Trophoblast cell (in vitro differentiated cells and primary cell): ENCODE measurements around the gene NTM.

Experiments used
- DNase-seq, 2 donors: peaks; one replicate each; pipeline ENCODE4 v3.0.0-alpha.2; 2016
- H2AFZ ChIP-seq: 2 replicates; pipeline ENCODE4 v1.6.1; 2013; ENCODE audit warnings: low read length, moderate library complexity, mild to moderate bottlenecking; ENCODE audit not compliant: insufficient read depth, poor library complexity
- H2AK5ac ChIP-seq: 2 replicates; pipeline ENCODE4 v1.6.1; 2013; ENCODE audit warnings: mild to moderate bottlenecking, low read length
- H2BK120ac ChIP-seq: 2 replicates; pipeline ENCODE4 v1.6.1; 2013; ENCODE audit warnings: low read length, mild to moderate bottlenecking, moderate library complexity; ENCODE audit not compliant: insufficient read depth, poor library complexity
- H2BK12ac ChIP-seq: 2 replicates; pipeline ENCODE4 v1.6.1; 2013; ENCODE audit warnings: mild to moderate bottlenecking, low read length, moderate library complexity
- H2BK5ac ChIP-seq: 2 replicates; pipeline ENCODE4 v1.6.1; 2013; ENCODE audit warnings: low read length, low read depth, moderate library complexity, mild to moderate bottlenecking; ENCODE audit not compliant: poor library complexity
- H3K14ac ChIP-seq: 2 replicates; pipeline ENCODE4 v1.6.1; 2013; ENCODE audit warnings: mild to moderate bottlenecking, low read length
- H3K18ac ChIP-seq: 2 replicates; pipeline ENCODE4 v1.6.1; 2013; ENCODE audit warnings: mild to moderate bottlenecking, low read length
- H3K23ac ChIP-seq: 2 replicates; pipeline ENCODE4 v1.6.1; 2013; ENCODE audit warnings: low read length
- H3K27ac ChIP-seq: 2 replicates; pipeline ENCODE4 v1.5.1; 2013; ENCODE audit warnings: low read depth, mild to moderate bottlenecking, inconsistent platforms, low read length, moderate library complexity
- H3K27me3 ChIP-seq: 2 replicates; pipeline ENCODE4 v1.6.1; 2013; ENCODE audit warnings: inconsistent platforms, mild to moderate bottlenecking, low read length, moderate library complexity; ENCODE audit not compliant: insufficient read depth
- H3K36me3 ChIP-seq, 2 experiments: 1 replicate in 1 of 2; 2 replicates in 1 of 2; pipeline ENCODE4 v1.6.1; 2013; ENCODE audit warnings: low read length in 2 of 2, mild to moderate bottlenecking in 2 of 2, moderate library complexity in 1 of 2; ENCODE audit not compliant: insufficient read depth in 2 of 2, control insufficient read depth in 1 of 2
- H3K4ac ChIP-seq: 2 replicates; pipeline ENCODE4 v1.6.1; 2013; ENCODE audit warnings: low read depth, mild to moderate bottlenecking, low read length, moderate library complexity
- H3K4me1 ChIP-seq, 2 experiments: 1 replicate in 1 of 2; 2 replicates in 1 of 2; pipeline ENCODE4 v1.6.1; 2013; ENCODE audit warnings: low read length in 2 of 2, mild to moderate bottlenecking in 2 of 2, moderate library complexity in 1 of 2; ENCODE audit not compliant: insufficient read depth in 2 of 2, control insufficient read depth in 1 of 2
- H3K4me2 ChIP-seq: 2 replicates; pipeline ENCODE4 v1.6.1; 2013; ENCODE audit warnings: inconsistent platforms, mild to moderate bottlenecking, low read length, moderate library complexity
- H3K4me3 ChIP-seq: 2 replicates; pipeline ENCODE4 v1.5.1; 2013; ENCODE audit warnings: mild to moderate bottlenecking, low read depth, low read length, inconsistent platforms
- H3K79me1 ChIP-seq: one replicate; pipeline ENCODE4 v1.6.1; 2013; ENCODE audit warnings: low read length
- H3K79me2 ChIP-seq: 2 replicates; pipeline ENCODE4 v1.6.1; 2013; ENCODE audit warnings: low read length, mild to moderate bottlenecking; ENCODE audit not compliant: control insufficient read depth, insufficient read depth, poor library complexity
- H3K9ac ChIP-seq: 2 replicates; pipeline ENCODE4 v1.6.1; 2013; ENCODE audit warnings: mild to moderate bottlenecking, low read length
- H3K9me3 ChIP-seq: 2 replicates; pipeline ENCODE4 v1.6.1; 2013; ENCODE audit warnings: low read depth, mild to moderate bottlenecking, control low read depth, inconsistent platforms, low read length; ENCODE audit not compliant: insufficient read depth
- H4K12ac ChIP-seq: 2 replicates; pipeline ENCODE4 v1.6.1; 2013; ENCODE audit warnings: low read depth, mild to moderate bottlenecking, low read length, moderate library complexity
- H4K8ac ChIP-seq: 2 replicates; pipeline ENCODE4 v1.6.1; 2013; ENCODE audit warnings: low read depth, mild to moderate bottlenecking, low read length, moderate library complexity
- H4K91ac ChIP-seq: one replicate; pipeline ENCODE4 v1.6.1; 2013; ENCODE audit warnings: low read depth, mild to moderate bottlenecking, low read length, moderate library complexity
- WGBS: extraction: QIAGEN DNeasy Blood & Tissue Kit; methylation state at CpG from one replicate; pipeline ENCODE4 v1.1.7; 2013; ENCODE audit warnings: missing lambda C conversion rate; ENCODE audit not compliant: insufficient read length, insufficient coverage; ENCODE audit errors: extremely low coverage; 5-methylcytosine and 5-hydroxymethylcytosine counted together

Gene NTM

GRCh38 chr11:131683131-131683530 lies 312.7 kb downstream of the NTM start:
- no peak overlapping the region for H2BK12ac ChIP-seq
- H3K4ac ChIP-seq, result no peak overlapping the region
- H2AFZ ChIP-seq, result no peak overlapping the region
- no peaks in the 10 kb centered on the region for H3K79me2 ChIP-seq
- no peak overlapping the region for H4K12ac ChIP-seq
- H3K9me3 ChIP-seq, result peaks cover 2% of the 10 kb centered on the region
- no peak overlapping the region for H3K27ac ChIP-seq
- H3K9ac ChIP-seq, result no peak overlapping the region
- no CpG with 5 or more reads among the region's 5 CpGs for WGBS
- H3K14ac ChIP-seq, result no peak overlapping the region
- H3K36me3 ChIP-seq, result no peaks in the 10 kb centered on the region
- H3K23ac ChIP-seq, result no peak overlapping the region
- H3K18ac ChIP-seq, result no peak overlapping the region
- H2AK5ac ChIP-seq, result no peak overlapping the region
- H3K79me1 ChIP-seq, result no peaks in the 10 kb centered on the region
- H2BK5ac ChIP-seq, result no peak overlapping the region
- H3K4me1 ChIP-seq, result peaks cover 0 to 2% of the 10 kb centered on the region in 2 experiments
- no peak overlapping the region for H2BK120ac ChIP-seq
- no peak overlapping the region for H4K91ac ChIP-seq
- no peak overlapping the region for H3K4me3 ChIP-seq
- no peak for DNase-seq
- no peaks in the 10 kb centered on the region for H3K27me3 ChIP-seq
- no peak overlapping the region for H4K8ac ChIP-seq
- H3K4me2 ChIP-seq, result no peak overlapping the region

GRCh38 chr11:131683666-131684065 lies 313.3 kb downstream of the NTM start:
- no peaks in the 10 kb centered on the region for H3K27me3 ChIP-seq
- H2AK5ac ChIP-seq, result no peak overlapping the region
- H3K4me3 ChIP-seq, result no peak overlapping the region
- no peak overlapping the region for H3K4ac ChIP-seq
- no peak overlapping the region for H3K23ac ChIP-seq
- H3K18ac ChIP-seq, result no peak overlapping the region
- H4K91ac ChIP-seq, result no peak overlapping the region
- DNase-seq, result no peak
- peaks cover 2% of the 10 kb centered on the region for H3K9me3 ChIP-seq
- H2BK12ac ChIP-seq, result no peak overlapping the region
- no peaks in the 10 kb centered on the region for H3K79me1 ChIP-seq
- H3K79me2 ChIP-seq, result no peaks in the 10 kb centered on the region
- H3K14ac ChIP-seq, result no peak overlapping the region
- H3K4me1 ChIP-seq, result peaks cover 0 to 3% of the 10 kb centered on the region in 2 experiments
- H2AFZ ChIP-seq, result no peak overlapping the region
- no peak overlapping the region for H2BK5ac ChIP-seq
- no peak overlapping the region for H2BK120ac ChIP-seq
- no peak overlapping the region for H4K8ac ChIP-seq
- H3K36me3 ChIP-seq, result no peaks in the 10 kb centered on the region
- no peak overlapping the region for H3K4me2 ChIP-seq
- no CpG with 5 or more reads among the region's 11 CpGs for WGBS
- no peak overlapping the region for H4K12ac ChIP-seq
- H3K9ac ChIP-seq, result no peak overlapping the region
- no peak overlapping the region for H3K27ac ChIP-seq

- H4K91ac ChIP-seq, result no peak overlapping the region
- H3K4me2 ChIP-seq, result no peak overlapping the region
- no peak overlapping the region for H4K12ac ChIP-seq
- H3K79me1 ChIP-seq, result no peaks in the 10 kb centered on the region
- H4K8ac ChIP-seq, result no peak overlapping the region
- no peak overlapping the region for H3K18ac ChIP-seq
- no peaks in the 10 kb centered on the region for H3K27me3 ChIP-seq
- H2AFZ ChIP-seq, result no peak overlapping the region
- H2AK5ac ChIP-seq, result no peak overlapping the region
- H2BK120ac ChIP-seq, result no peak overlapping the region
- no peak overlapping the region for H3K27ac ChIP-seq
- H3K14ac ChIP-seq, result no peak overlapping the region
- peaks cover 2% of the 10 kb centered on the region for H3K9me3 ChIP-seq
- no peak for DNase-seq
- no CpG with 5 or more reads among the region's 15 CpGs for WGBS
- peaks cover 0 to 3% of the 10 kb centered on the region in 2 experiments for H3K4me1 ChIP-seq
- no peak overlapping the region for H3K9ac ChIP-seq
- no peak overlapping the region for H3K4ac ChIP-seq
- H2BK12ac ChIP-seq, result no peak overlapping the region
- H2BK5ac ChIP-seq, result no peak overlapping the region
- H3K36me3 ChIP-seq, result no peaks in the 10 kb centered on the region
- no peak overlapping the region for H3K4me3 ChIP-seq
- H3K79me2 ChIP-seq, result no peaks in the 10 kb centered on the region
- no peak overlapping the region for H3K23ac ChIP-seq
Observed at GRCh38 chr11:131684111-131685060, 314.0 kb downstream of the NTM start.

GRCh38 chr11:131685206-131685605 lies 314.8 kb downstream of the NTM start:
- no peaks in the 10 kb centered on the region for H3K36me3 ChIP-seq
- H3K79me1 ChIP-seq, result no peaks in the 10 kb centered on the region
- no peak overlapping the region for H4K91ac ChIP-seq
- H3K18ac ChIP-seq, result no peak overlapping the region
- WGBS, result no CpG with 5 or more reads among the region's 6 CpGs
- peaks cover 0 to 3% of the 10 kb centered on the region in 2 experiments for H3K4me1 ChIP-seq
- peaks cover 1% of the 10 kb centered on the region for H3K9me3 ChIP-seq
- DNase-seq, result peak in 1 of 2 donors; percentile 26
- no peak overlapping the region for H2AFZ ChIP-seq
- H3K4me3 ChIP-seq, result no peak overlapping the region
- no peak overlapping the region for H2BK12ac ChIP-seq
- no peaks in the 10 kb centered on the region for H3K79me2 ChIP-seq
- no peak overlapping the region for H3K23ac ChIP-seq
- no peak overlapping the region for H2BK120ac ChIP-seq
- no peak overlapping the region for H4K8ac ChIP-seq
- no peak overlapping the region for H2BK5ac ChIP-seq
- no peak overlapping the region for H2AK5ac ChIP-seq
- no peak overlapping the region for H3K9ac ChIP-seq
- H3K27me3 ChIP-seq, result no peaks in the 10 kb centered on the region
- no peak overlapping the region for H3K4ac ChIP-seq
- H4K12ac ChIP-seq, result no peak overlapping the region
- H3K27ac ChIP-seq, result no peak overlapping the region
- H3K4me2 ChIP-seq, result no peak overlapping the region
- no peak overlapping the region for H3K14ac ChIP-seq
